HG02678 (cell line): ENCODE results near the gene SULT1A1.
"Not testable (repeated sequence)": the region's sequence is repeated elsewhere in the genome, so short reads cannot be mapped to it uniquely, and the experiment has no call there.

Source experiments
- ATAC-seq: cut with Tn5 transposase; IDR thresholded peaks from one replicate; pipeline ENCODE4 v1.9.1; 2021; ENCODE audit warnings: mild to moderate bottlenecking, moderate library complexity; ENCODE audit not compliant: unreplicated experiment

The SULT1A1 gene

DNA sequence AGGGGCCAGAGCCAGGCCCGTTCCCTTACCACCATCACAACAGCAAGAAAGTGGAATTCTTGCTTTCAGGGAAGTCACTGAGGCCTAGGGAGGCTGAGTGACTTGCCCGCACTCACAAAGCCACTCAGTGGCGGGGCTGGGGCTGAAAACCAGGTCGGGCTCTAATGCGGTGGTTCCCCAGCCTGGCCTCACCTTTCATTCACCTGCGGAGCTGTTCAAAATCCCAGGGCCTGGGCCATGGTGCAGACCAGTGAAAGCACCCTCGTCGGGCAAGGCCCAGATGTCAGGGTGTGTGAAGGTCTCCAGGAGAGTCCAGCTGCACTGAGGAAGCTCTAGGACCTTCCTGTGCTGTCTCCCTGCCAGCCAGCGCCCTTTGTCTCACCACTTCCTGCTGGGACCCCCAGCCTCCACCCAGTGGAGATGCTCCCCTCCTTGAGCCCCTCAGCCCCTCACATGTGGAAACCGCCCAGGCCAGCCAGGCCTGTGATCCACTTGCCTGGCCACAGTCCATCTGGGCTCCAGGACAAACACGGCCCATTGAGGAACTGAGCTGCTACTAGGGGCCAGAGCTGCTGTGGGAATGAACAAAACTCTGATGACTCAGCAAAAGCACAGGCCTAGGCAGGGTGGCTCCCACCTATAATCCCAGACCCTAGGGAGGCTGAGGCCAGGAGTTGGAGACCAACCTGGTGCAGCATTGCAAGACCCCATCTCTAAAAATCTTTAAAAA lies 812 bp downstream of the SULT1A1 start:
- not testable (repeated sequence) for ATAC-seq

- not testable (repeated sequence) for ATAC-seq
Measured at GRCh38 chr16:28608496-28608808, 1.4 kb downstream of the SULT1A1 start.

DNA sequence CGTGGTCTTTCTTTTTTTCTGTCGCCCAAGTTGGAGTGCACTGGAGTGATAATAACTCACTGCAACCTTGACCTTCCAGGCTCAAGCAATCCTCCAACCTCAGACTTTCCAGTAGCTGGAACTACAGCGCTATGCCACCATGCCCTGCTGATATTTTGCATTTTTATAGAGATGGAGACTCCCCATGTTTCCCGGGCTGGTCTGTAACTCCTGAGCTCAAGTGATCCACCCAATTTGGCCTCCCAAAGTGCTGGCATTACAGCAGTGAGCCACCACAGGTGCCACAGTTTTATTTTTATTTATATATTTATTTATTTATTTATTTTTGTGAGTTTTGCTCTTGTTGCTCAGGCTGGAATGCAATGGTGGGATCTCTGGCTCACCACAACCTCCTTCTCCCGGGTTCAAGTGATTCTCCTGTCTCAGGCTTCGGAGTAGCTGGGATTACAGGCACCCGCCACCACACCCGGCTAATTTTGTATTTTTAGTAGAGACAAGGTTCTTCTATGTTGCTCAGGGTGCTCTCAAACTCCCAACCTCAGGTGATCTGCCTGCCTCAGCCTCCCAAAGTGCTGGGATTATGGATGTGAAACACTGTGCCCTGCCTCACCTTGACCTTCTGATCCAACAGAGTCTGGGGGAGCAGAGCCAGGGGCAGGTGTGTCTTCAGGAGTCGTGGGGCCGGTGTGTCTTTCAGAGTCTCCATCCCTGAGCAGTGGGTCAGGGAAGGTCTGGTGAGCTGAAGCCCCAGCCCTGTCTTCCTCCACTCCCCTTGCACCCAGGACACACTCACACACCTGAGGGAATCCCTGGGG lies 2.0 kb downstream of the SULT1A1 start:
- not testable (repeated sequence) for ATAC-seq

- ATAC-seq: no peak
Measured at GRCh38 chr16:28607116-28607623, 2.7 kb downstream of the SULT1A1 start.

- no peak for ATAC-seq
Measured at GRCh38 chr16:28606291-28607115, 3.3 kb downstream of the SULT1A1 start.

DNA sequence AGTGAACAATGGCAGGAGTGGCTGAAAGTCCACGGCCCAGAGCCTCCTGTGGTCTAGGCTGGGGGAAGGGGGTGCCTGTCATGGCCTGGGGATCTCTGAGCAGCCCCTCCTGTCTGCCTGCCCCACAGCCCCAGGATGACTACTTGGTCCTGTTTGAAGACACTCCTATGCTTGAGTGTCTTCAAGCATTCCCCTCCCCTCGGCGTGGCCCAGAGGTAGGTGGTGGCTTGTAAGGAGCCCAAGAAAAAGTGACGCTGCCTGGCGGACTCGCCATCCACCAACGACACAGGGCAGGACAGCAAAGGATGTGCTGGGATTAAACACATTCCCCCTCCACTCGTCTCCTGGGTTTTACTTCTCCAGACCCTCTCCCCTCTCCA lies 5.7 kb downstream of the SULT1A1 start:
- no peak for ATAC-seq

- ATAC-seq: no peak
Measured at GRCh38 chr16:28603381-28604185, 6.3 kb downstream of the SULT1A1 start.

- ATAC-seq: no peak
Measured at GRCh38 chr16:28602529-28602928, 7.3 kb downstream of the SULT1A1 start.

DNA sequence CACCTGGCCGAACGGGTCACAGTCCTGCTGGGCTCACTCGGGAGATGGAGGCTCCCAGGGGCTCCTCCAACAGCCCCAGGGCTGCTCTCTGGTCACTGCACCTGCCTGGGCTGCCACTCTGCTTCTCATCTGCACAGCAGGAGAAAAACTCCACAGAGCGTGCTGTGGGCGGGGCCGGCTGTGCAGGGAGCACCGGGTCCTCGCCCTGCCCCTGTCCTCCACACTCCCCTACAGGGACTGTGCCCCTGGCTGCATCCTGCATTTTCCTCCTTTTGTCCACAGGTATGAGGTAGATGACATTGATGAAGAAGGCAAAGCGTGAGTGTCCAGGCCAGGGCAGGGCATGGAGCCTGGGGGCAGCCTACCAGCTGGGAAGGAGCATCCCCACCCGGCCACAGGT lies 7.8 kb downstream of the SULT1A1 start:
- not testable (repeated sequence) for ATAC-seq

GRCh38 chr16:28601589-28601988 lies 8.3 kb downstream of the SULT1A1 start:
- not testable (repeated sequence) for ATAC-seq

DNA sequence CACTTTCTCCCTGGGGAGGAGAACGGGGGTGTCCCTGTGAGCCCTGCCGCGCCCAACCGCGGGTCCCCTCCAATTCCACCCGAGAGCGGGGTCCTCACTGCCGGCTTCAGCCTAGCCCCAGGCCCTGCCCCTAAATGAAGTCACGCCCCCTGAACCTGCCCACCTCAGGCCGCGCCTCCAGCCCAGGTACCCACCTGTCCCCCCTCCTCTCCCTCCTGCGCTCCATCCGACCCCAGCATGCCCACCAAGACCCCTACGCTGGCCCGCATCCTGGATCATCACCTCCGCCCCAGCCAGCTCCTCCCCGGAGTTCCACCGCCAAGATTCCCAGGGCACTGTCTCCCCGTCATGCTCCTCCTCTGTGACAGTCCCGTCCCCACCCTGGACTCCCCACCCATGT lies 8.9 kb downstream of the SULT1A1 start:
- not testable (repeated sequence) for ATAC-seq

DNA sequence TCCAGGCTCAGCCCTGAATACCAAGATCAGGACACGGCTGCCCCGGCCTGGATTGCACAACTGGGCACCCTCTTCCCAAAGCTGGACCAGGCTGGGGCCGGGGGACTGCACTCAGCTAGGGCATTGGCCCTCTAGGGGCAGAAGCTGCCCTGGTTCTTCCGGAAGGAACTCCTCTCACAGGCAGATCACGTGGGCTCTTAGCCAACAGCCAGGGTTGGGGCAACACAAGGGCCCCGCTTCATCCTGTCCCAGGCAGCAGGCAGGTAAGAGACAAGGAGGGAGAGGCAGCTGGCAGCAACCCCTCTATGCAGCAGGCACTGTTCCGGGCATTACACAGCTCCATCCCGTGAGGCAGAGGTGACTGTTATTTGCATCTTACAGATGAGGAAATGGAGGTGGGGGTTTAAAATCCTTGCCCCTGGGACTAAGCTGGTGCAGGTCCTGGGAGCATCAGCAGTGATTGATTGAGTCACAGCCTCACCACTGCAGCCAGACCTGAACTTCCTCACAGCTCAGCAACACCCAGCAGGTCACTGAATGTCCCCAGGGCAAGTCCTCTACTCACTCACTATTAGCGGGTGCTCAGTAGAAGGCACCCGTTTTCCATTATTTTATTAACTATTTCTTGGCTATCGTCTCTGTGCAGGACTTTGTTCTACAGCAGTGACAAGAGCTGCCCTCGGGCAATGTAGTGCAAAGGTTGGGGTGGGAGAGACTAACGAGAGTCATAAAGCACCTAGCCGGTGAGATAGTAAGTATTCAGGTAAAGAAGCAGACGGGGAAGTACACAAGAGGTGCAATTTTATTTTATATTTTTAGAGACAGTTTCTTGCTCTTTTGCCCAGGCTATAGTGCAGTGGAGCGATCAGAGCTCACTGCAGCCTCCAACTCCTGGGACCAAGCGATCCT lies 10.2 kb downstream of the SULT1A1 start:
- ATAC-seq: not testable (repeated sequence)

DNA sequence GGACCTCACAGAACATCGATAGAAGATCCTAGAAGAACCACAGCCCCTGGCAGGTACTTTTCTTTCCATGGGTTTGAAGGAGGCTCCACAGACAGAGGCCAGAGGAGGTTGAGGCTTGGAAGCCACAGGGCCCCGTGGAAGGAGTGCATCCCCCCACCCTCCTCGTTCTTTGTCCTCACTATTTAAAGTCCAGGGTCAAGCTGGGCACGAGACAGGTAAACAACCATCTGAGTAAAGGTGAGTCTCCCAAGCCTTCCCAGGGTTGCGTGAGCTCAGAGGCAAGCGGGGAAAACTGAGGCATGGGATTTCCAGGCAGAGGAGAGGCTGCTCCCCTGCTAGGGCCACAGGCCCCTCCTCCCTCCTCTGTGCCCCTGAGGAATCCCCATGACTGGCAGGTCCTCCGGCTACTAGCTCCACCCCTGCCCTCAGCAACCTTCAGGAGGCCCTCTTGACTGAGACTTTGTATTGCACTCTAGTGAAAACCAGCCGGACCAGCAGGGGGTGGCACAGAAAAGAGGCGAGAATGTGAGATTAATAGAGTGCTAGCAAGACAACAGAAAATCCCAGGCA lies 12.1 kb downstream of the SULT1A1 start:
- ATAC-seq: no peak

GRCh38 chr16:28596840-28597691 lies 12.8 kb downstream of the SULT1A1 start, which contains the start of gene SULT1A2:
Gene SULT1A2 (minus strand): TSS chr16:28597050. CDS start chr16:28595930, 1,120 bp downstream.
- no peak for ATAC-seq

GRCh38 chr16:28596115-28596630 lies 13.7 kb downstream of the SULT1A1 start:
- ATAC-seq: no peak

- ATAC-seq: not testable (repeated sequence)
Measured at GRCh38 chr16:28595451-28595850, 14.4 kb downstream of the SULT1A1 start.

GRCh38 chr16:28592979-28593553 lies 16.8 kb downstream of the SULT1A1 start:
- ATAC-seq: no peak
